ENCODE results near the gene TELO2.
A peak's percentile ranks its signal among the peaks of the same experiment; 100 is the strongest.

TELO2 gene

DNA sequence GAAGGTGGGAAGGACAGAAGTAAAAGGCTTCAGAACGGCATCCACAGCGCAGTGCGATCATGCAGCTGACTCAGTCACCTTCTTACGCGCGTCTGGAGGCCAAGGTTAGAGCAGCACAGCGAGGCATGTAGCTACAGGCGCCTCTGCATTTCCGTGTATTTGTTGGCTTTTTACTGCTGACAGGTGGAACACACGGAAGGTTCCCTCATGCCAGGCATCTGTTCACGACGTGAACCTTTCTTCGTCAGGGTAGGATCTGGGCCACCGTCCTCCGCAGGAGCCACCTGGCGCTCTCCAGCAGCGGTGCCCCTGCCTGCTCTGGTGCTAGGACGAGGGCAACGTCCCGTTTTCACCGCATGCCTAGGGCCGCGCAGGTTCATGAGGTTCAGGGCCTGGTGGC lies 55.6 kb downstream of the TELO2 start:
- TF ChIP-seq CTCF (IDR thresholded peaks at IDR 0.05; ENCODE audit: low read depth, low read length): no peak
- peaks cover 14% of the 10 kb centered on the region; the same call in 1 of the 2 replicates for H3K36me3 ChIP-seq
- DNase-seq: no peak

GRCh38 chr16:1550069-1550468 lies 56.9 kb downstream of the TELO2 start:
- no peaks in the 10 kb centered on the region for H3K9me3 ChIP-seq (ENCODE audit: severe bottlenecking)
- no peak for TF ChIP-seq CTCF (IDR thresholded peaks at IDR 0.05; ENCODE audit: low read depth, low read length)
- peak; percentile 89 for DNase-seq
- H3K27me3 ChIP-seq (ENCODE audit: insufficient read depth, low read depth, severe bottlenecking): no peaks in the 10 kb centered on the region
- H3K4me3 ChIP-seq (ENCODE audit: low read depth, low read length): no peak overlapping the region
- H3K27ac ChIP-seq: peak overlapping the region; percentile 94
- peaks cover 22% of the 10 kb centered on the region for H3K36me3 ChIP-seq

More for the DNA sequence above, 55.6 kb downstream of the TELO2 start:
- Histone ChIP-seq H3K4me3 (ENCODE audit: low read depth, low read length) (no peak overlapping the region), H3K9me3 (ENCODE audit: severe bottlenecking) (no peaks in the 10 kb centered on the region), H3K27ac (peak overlapping the region; percentile 94), H3K27me3 (ENCODE audit: insufficient read depth, low read depth, severe bottlenecking) (no peaks in the 10 kb centered on the region)

- Histone ChIP-seq H3K27me3 (ENCODE audit: insufficient read depth, low read depth, severe bottlenecking) (no peaks in the 10 kb centered on the region), H3K36me3 (peaks cover 28% of the 10 kb centered on the region), H3K4me3 (ENCODE audit: low read depth, low read length) (no peak overlapping the region), H3K27ac (peak overlapping the region; percentile 94), H3K9me3 (ENCODE audit: severe bottlenecking) (no peaks in the 10 kb centered on the region)
- DNase-seq: no peak
- no peak for TF ChIP-seq CTCF (IDR thresholded peaks at IDR 0.05; ENCODE audit: low read depth, low read length)
Observed at GRCh38 chr16:1550696-1551095, 57.5 kb downstream of the TELO2 start.

DNA sequence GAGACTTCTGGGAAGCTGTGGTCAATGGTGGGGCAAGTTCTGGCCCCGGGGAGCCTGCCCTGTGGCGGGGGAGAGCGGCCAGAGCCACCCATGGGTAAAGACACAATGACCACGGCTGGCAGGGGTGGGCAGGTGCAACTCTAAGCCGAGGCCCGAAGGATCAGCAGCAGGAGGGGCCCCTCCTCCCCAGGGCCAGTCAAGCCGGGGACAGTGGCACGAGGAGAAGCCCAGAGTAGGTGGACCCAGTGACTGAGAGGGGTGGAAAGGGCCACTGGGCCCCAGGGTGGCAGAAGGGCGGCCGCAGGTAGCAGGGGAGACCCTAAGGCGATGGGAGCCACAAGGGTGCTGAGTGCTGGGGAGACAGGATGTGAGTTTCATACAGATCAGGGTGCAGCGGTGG lies 58.0 kb downstream of the TELO2 start:
- H3K27ac ChIP-seq: peak overlapping the region; percentile 94
- H3K9me3 ChIP-seq (ENCODE audit: severe bottlenecking): no peaks in the 10 kb centered on the region
- H3K36me3 ChIP-seq: peaks cover 30% of the 10 kb centered on the region
- H3K4me3 ChIP-seq (ENCODE audit: low read depth, low read length): no peak overlapping the region
- H3K27me3 ChIP-seq (ENCODE audit: insufficient read depth, low read depth, severe bottlenecking): no peaks in the 10 kb centered on the region
- TF ChIP-seq CTCF (IDR thresholded peaks at IDR 0.05; ENCODE audit: low read depth, low read length): no peak
- DNase-seq: no peak

DNA sequence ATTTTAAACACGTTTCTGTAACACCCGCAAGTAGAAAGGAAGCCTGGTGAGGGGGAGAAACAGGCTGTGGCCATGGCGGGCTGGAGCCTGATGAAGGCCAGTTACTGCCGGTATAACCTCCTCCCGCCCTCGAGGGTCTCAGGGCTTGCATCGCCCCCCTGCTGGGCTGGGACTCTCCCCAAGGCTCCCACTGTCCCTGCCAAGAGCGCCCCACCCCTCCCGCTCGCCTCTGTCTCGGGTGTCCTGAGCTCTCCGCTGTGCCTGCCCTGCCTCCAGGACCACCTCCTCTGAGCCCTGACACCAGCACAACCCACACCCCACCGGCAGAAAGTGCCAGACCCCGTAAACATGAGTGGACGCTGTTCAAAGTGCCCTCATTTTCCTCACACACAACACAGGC lies 59.0 kb downstream of the TELO2 start:
- no peak overlapping the region; the same call in 1 of the 2 replicates for H3K27ac ChIP-seq
- H3K27me3 ChIP-seq (ENCODE audit: insufficient read depth, low read depth, severe bottlenecking): no peaks in the 10 kb centered on the region
- H3K9me3 ChIP-seq (ENCODE audit: severe bottlenecking): no peaks in the 10 kb centered on the region
- no peak for DNase-seq
- TF ChIP-seq CTCF (IDR thresholded peaks at IDR 0.05; ENCODE audit: low read depth, low read length): no peak
- peaks cover 33% of the 10 kb centered on the region for H3K36me3 ChIP-seq
- no peak overlapping the region for H3K4me3 ChIP-seq (ENCODE audit: low read depth, low read length)
